SK-N-SH (cell line): ENCODE measurements around the gene CTXND1. TPM values are rescaled to one million over a fixed set of nuclear protein-coding genes. Genes with fewer than 3 reads are reported as not detected.

Experiments used
- CTCF ChIA-PET: fragments of 300-600, 350-600 bp; formaldehyde crosslinking; extraction: SDS; loops from one replicate; lab custom pipeline; 2021; lab: Yijun Ruan, JAX
- POLR2A ChIA-PET: fragments of 350-600 bp; sonication (Branson Sonifier 250); formaldehyde crosslinking; extraction: SDS; loops from one replicate; lab custom pipeline; 2020; ENCODE audit warnings: antibody characterized with exemption, inconsistent platforms; lab: Yijun Ruan, JAX
- DNase-seq: peaks from one replicate; pipeline ENCODE4 v3.0.0; 2012
- H2AFZ ChIP-seq: fragments of 200-600 bp; sonication (generic); 2 replicates; pipeline ENCODE4 v1.8.1; 2016; ENCODE audit warnings: antibody characterized with exemption, mild to moderate bottlenecking, low read depth
- H3F3A ChIP-seq: fragments of 200-600 bp; sonication (generic); replicated peaks from 2 replicates; pipeline ENCODE3; 2016; ENCODE audit warnings: antibody characterized with exemption, mild to moderate bottlenecking; ENCODE audit not compliant: insufficient read depth
- H3K27ac ChIP-seq, 2 experiments: fragments of 200-500 bp in 1 of 2; fragments of 200-600 bp in 1 of 2; sonication (Bioruptor generic) in 1 of 2; sonication (generic), shearing (Covaris generic) in 1 of 2; 2 replicates each; pipeline versions ENCODE4 v1.5.1 to v1.6.1; 2014 to 2016; ENCODE audit warnings: low read depth in 2 of 2, inconsistent platforms in 1 of 2, low read length in 1 of 2, mild to moderate bottlenecking in 1 of 2, mixed read lengths in 1 of 2
- H3K27me3 ChIP-seq: fragments of 200-600 bp; sonication (generic), shearing (Covaris generic); 2 replicates; pipeline ENCODE4 v1.6.1; 2016; ENCODE audit warnings: mixed run types; ENCODE audit not compliant: insufficient read depth
- H3K36me3 ChIP-seq, 2 experiments: fragments of 200-500 bp in 1 of 2; fragments of 200-600 bp in 1 of 2; sonication (Bioruptor generic) in 1 of 2; sonication (generic) in 1 of 2; replicated peaks in 1 of 2; 2 replicates each; pipeline versions ENCODE3 to v1.5.1; 2014 to 2016; ENCODE audit warnings: low read length in 1 of 2, mild to moderate bottlenecking in 1 of 2; ENCODE audit not compliant: insufficient read depth in 2 of 2, control insufficient read depth in 1 of 2
- H3K4me1 ChIP-seq, 2 experiments: fragments of 200-500 bp in 1 of 2; fragments of 200-600 bp in 1 of 2; sonication (Bioruptor generic) in 1 of 2; sonication (generic), shearing (Covaris generic) in 1 of 2; 2 replicates each; pipeline versions ENCODE4 v1.5.1 to v1.6.1; 2014 to 2016; ENCODE audit warnings: low read depth in 1 of 2, low read length in 1 of 2, mixed run types in 1 of 2; ENCODE audit not compliant: insufficient read depth in 2 of 2, control insufficient read depth in 1 of 2
- H3K4me2 ChIP-seq: fragments of 200-600 bp; sonication (generic), shearing (Covaris generic); 2 replicates; pipeline ENCODE4 v1.6.1; 2017; ENCODE audit warnings: mixed run types
- H3K4me3 ChIP-seq, 2 experiments: fragments of 200-500 bp in 1 of 2; fragments of 200-600 bp in 1 of 2; sonication (Bioruptor generic) in 1 of 2; sonication (generic), shearing (Covaris generic) in 1 of 2; 2 replicates each; pipeline versions ENCODE4 v1.5.1 to v1.8.1; 2014 to 2016; ENCODE audit warnings: low read depth in 2 of 2, inconsistent platforms in 1 of 2, low read length in 1 of 2, mild to moderate bottlenecking in 1 of 2, mixed read lengths in 1 of 2, moderate library complexity in 1 of 2
- H3K79me2 ChIP-seq: fragments of 200-600 bp; sonication (generic); 2 replicates; pipeline ENCODE4 v1.8.1; 2017; ENCODE audit warnings: mild to moderate bottlenecking; ENCODE audit not compliant: insufficient read depth
- H3K9ac ChIP-seq: fragments of 200-600 bp; sonication (generic); 2 replicates; pipeline ENCODE4 v1.6.1; 2017; ENCODE audit warnings: mixed run types
- H3K9me2 ChIP-seq: fragments of 200-600 bp; sonication (generic); 2 replicates; pipeline ENCODE4 v1.6.1; 2017; ENCODE audit warnings: mixed run types
- H3K9me3 ChIP-seq: fragments of 200-600 bp; sonication (generic); 2 replicates; pipeline ENCODE4 v1.6.1; 2017; ENCODE audit warnings: mixed run types, mild to moderate bottlenecking, moderate library complexity
- H4K20me1 ChIP-seq: fragments of 200-600 bp; sonication (generic); 2 replicates; pipeline ENCODE4 v1.6.1; 2017; ENCODE audit warnings: mild to moderate bottlenecking, mixed run types; ENCODE audit not compliant: insufficient read depth
- EP300 ChIP-seq, 2 experiments: IDR thresholded peaks; 2 replicates each; pipeline versions ENCODE4 v1.4.0 to v1.6.1; 2012; ENCODE audit warnings: borderline replicate concordance in 1 of 2, low read depth in 1 of 2, low read length in 1 of 2
- EZH2phosphoT487 ChIP-seq: fragments of 200-600 bp; sonication (generic); IDR thresholded peaks from 2 replicates; pipeline ENCODE4 v1.6.1; 2017; ENCODE audit warnings: low read depth, mixed run types, mild to moderate bottlenecking, antibody characterized with exemption, moderate library complexity, borderline replicate concordance
- FOXM1 ChIP-seq: IDR thresholded peaks from 2 replicates; pipeline ENCODE4 v1.4.0; 2012; ENCODE audit warnings: low read depth, mild to moderate bottlenecking
- GABPA ChIP-seq: IDR thresholded peaks from 2 replicates; pipeline ENCODE4 v1.4.0; 2012; ENCODE audit warnings: low read depth, mild to moderate bottlenecking
- GATA2 ChIP-seq: sonication (generic); formaldehyde crosslinking; IDR thresholded peaks from 2 replicates; pipeline ENCODE4 v1.5.0; 2020; ENCODE audit warnings: mild to moderate bottlenecking, missing genetic modification reagents
- JUND ChIP-seq: IDR thresholded peaks from 2 replicates; pipeline ENCODE4 v1.4.0; 2012
- MEF2A ChIP-seq: IDR thresholded peaks from 2 replicates; pipeline ENCODE4 v1.4.0; 2012; ENCODE audit warnings: low read depth, borderline replicate concordance
- MXI1 ChIP-seq: IDR thresholded peaks from 2 replicates; pipeline ENCODE4 v1.6.1; 2012; ENCODE audit warnings: mild to moderate bottlenecking, low read depth, low read length, improper control_type of control experiment
- NFIC ChIP-seq: IDR thresholded peaks from 2 replicates; pipeline ENCODE4 v1.4.0; 2012; ENCODE audit warnings: borderline replicate concordance
- POLR2AphosphoS5 ChIP-seq: IDR thresholded peaks from 2 replicates; pipeline ENCODE4 v1.6.1; 2012; ENCODE audit warnings: low read depth, low read length
- RAD21 ChIP-seq: IDR thresholded peaks from 2 replicates; pipeline ENCODE4 v1.6.1; 2012; ENCODE audit warnings: mild to moderate bottlenecking, low read length
- RCOR1 ChIP-seq: fragments of 150-350 bp; IDR thresholded peaks from 2 replicates; pipeline ENCODE4 v1.6.1; 2017; ENCODE audit warnings: antibody characterized with exemption, low read length
- RFX5 ChIP-seq: IDR thresholded peaks from 2 replicates; pipeline ENCODE4 v1.6.1; 2012; ENCODE audit warnings: mild to moderate bottlenecking, improper control_type of control experiment, low read length
- SIN3A ChIP-seq: IDR thresholded peaks from 2 replicates; pipeline ENCODE4 v1.6.1; 2012; ENCODE audit warnings: low read depth, mild to moderate bottlenecking, low read length, moderate library complexity, borderline replicate concordance
- SMC3 ChIP-seq: IDR thresholded peaks from 2 replicates; pipeline ENCODE4 v1.6.1; 2012; ENCODE audit warnings: low read depth, low read length, improper control_type of control experiment
- WGBS: methylation state at CpG from one replicate; pipeline ENCODE4 v1.1.6; 2017; ENCODE audit warnings: low lambda C conversion rate; 5-methylcytosine and 5-hydroxymethylcytosine counted together
- polyA plus RNA-seq, 3 experiments: library from polyadenylated mRNA; depleted of rRNA; stranded (reverse); fragments of >200 nt; gene quantifications; 2 replicates each; pipeline ENCODE4 v1.2.3, GENCODE V29; 2012
- TF ChIP-seq, protein P1 (sequence below): fragments of 150-350 bp; IDR thresholded peaks from 2 replicates; pipeline ENCODE4 v1.6.1; 2016; ENCODE audit warnings: mild to moderate bottlenecking, low read depth, low read length
- TF ChIP-seq, protein P2 (sequence below): IDR thresholded peaks from 2 replicates; pipeline ENCODE4 v1.4.0; 2012; ENCODE audit warnings: low read depth
- TF ChIP-seq, protein P3 (sequence below): IDR thresholded peaks from 2 replicates; pipeline ENCODE4 v1.6.1; 2012; ENCODE audit warnings: mild to moderate bottlenecking, low read depth, low read length, moderate library complexity
- TF ChIP-seq, protein P4 (sequence below): fragments of 150-350 bp; IDR thresholded peaks from 2 replicates; pipeline ENCODE4 v1.6.1; 2017; ENCODE audit warnings: antibody characterized with exemption, low read length, low read depth, borderline replicate concordance

Gene CTXND1
- polyA plus RNA-seq, 1 of the 3 experiments (the other 2 are of a cell fraction), result not detected

DNA sequence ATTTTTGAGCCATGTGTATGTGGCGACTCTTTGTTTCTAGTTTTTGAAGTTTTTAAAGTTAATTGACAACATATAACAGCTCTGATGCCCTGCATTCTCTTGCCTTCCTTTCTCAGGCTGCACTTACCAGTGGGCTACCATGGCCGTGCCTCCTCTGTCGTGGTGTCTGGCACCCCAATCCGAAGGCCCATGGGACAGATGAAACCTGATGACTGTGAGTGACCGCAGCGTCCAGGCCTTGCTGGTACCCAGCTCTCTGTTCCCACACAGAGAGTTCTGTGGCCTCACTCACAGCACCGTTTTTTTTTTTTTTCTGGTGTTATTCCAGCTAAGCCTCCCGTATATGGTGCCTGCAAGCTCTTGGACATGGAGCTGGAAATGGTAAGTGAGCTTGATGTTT, 84.1 kb downstream of the CTXND1 start:
- H3K79me2 ChIP-seq, result no peaks in the 10 kb centered on the region
- no peaks in the 10 kb centered on the region for H3K27me3 ChIP-seq
- no peak for DNase-seq
- H3K4me1 ChIP-seq, result no peaks in the 10 kb centered on the region
- no peak overlapping the region for H3K4me2 ChIP-seq
- no peaks in the 10 kb centered on the region for H3K9me3 ChIP-seq
- no peaks in the 10 kb centered on the region for H4K20me1 ChIP-seq
- H3K36me3 ChIP-seq, result peaks cover 8 to 15% of the 10 kb centered on the region in 2 experiments
- 90% methylated on average over 8 of the region's 8 CpGs for WGBS
- H2AFZ ChIP-seq, result no peak overlapping the region
- POLR2A ChIA-PET, result no interaction called here
- no peaks in the 10 kb centered on the region for H3F3A ChIP-seq
- H3K4me3 ChIP-seq, result no peak overlapping the region
- no peak overlapping the region for H3K9ac ChIP-seq
- TF ChIP-seq MXI1 (no peak), RFX5 (no peak), GATA2 (no peak), EP300 (IDR thresholded peaks at IDR 0.05; ENCODE audit: borderline replicate concordance in 1 of 2, low read depth in 1 of 2, low read length in 1 of 2) (no peak), MEF2A (no peak), GABPA (no peak)
- TF ChIP-seq, protein P1, sequence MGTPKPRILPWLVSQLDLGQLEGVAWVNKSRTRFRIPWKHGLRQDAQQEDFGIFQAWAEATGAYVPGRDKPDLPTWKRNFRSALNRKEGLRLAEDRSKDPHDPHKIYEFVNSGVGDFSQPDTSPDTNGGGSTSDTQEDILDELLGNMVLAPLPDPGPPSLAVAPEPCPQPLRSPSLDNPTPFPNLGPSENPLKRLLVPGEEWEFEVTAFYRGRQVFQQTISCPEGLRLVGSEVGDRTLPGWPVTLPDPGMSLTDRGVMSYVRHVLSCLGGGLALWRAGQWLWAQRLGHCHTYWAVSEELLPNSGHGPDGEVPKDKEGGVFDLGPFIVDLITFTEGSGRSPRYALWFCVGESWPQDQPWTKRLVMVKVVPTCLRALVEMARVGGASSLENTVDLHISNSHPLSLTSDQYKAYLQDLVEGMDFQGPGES, result no peak
- TF ChIP-seq, protein P2, sequence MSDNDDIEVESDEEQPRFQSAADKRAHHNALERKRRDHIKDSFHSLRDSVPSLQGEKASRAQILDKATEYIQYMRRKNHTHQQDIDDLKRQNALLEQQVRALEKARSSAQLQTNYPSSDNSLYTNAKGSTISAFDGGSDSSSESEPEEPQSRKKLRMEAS, result no peak
- no peak overlapping the region for H3K27ac ChIP-seq
- no peaks in the 10 kb centered on the region for H3K9me2 ChIP-seq
- CTCF ChIA-PET, result interaction anchor here (1.0 kb wide), 1 partner anchor 81 kb away, joined by 3 read pairs; no protein-coding TSS in a partner anchor

DNA sequence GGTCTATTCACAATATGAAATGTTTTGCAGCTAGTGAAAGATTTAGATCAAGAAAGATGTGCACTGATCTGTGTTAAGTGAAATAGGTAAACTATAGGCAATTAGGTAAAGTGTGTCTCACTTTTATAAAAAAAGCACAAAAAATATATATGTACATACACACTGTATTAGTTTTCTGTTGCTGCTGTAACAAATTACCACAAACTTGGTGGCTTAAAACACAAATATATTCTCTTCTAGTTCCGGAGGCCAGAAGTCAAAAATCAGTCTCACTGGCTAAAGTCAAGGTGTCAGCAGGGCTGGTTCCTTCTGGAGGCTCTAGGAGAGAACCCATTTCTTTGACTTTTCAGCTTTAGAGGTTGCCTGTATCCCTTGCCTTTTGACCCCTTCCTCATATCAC, 88.1 kb downstream of the CTXND1 start:
- CTCF ChIA-PET, result interaction anchor here (0.7 kb wide), 1 partner anchor 12 kb away, joined by 3 read pairs; no protein-coding TSS in a partner anchor
- whole genome bisulfite sequencing, result 82% methylated on average over 1 of the region's 1 CpG
- H3K4me1 ChIP-seq, result no peaks in the 10 kb centered on the region; a peak in 1 of 4 replicates
- no peaks in the 10 kb centered on the region for H3K27me3 ChIP-seq
- no peaks in the 10 kb centered on the region for H3K79me2 ChIP-seq
- H3K4me2 ChIP-seq, result no peak overlapping the region
- H3K9me2 ChIP-seq, result no peaks in the 10 kb centered on the region
- H4K20me1 ChIP-seq, result no peaks in the 10 kb centered on the region
- no peak overlapping the region for H3K9ac ChIP-seq
- TF ChIP-seq JUND (no peak), FOXM1 (no peak), POLR2AphosphoS5 (no peak), SIN3A (no peak), NFIC (no peak), RCOR1 (no peak), EZH2phosphoT487 (no peak), SMC3 (no peak), RAD21 (no peak)
- TF ChIP-seq, protein P3, sequence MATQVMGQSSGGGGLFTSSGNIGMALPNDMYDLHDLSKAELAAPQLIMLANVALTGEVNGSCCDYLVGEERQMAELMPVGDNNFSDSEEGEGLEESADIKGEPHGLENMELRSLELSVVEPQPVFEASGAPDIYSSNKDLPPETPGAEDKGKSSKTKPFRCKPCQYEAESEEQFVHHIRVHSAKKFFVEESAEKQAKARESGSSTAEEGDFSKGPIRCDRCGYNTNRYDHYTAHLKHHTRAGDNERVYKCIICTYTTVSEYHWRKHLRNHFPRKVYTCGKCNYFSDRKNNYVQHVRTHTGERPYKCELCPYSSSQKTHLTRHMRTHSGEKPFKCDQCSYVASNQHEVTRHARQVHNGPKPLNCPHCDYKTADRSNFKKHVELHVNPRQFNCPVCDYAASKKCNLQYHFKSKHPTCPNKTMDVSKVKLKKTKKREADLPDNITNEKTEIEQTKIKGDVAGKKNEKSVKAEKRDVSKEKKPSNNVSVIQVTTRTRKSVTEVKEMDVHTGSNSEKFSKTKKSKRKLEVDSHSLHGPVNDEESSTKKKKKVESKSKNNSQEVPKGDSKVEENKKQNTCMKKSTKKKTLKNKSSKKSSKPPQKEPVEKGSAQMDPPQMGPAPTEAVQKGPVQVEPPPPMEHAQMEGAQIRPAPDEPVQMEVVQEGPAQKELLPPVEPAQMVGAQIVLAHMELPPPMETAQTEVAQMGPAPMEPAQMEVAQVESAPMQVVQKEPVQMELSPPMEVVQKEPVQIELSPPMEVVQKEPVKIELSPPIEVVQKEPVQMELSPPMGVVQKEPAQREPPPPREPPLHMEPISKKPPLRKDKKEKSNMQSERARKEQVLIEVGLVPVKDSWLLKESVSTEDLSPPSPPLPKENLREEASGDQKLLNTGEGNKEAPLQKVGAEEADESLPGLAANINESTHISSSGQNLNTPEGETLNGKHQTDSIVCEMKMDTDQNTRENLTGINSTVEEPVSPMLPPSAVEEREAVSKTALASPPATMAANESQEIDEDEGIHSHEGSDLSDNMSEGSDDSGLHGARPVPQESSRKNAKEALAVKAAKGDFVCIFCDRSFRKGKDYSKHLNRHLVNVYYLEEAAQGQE, result no peak
- TF ChIP-seq, protein P4, sequence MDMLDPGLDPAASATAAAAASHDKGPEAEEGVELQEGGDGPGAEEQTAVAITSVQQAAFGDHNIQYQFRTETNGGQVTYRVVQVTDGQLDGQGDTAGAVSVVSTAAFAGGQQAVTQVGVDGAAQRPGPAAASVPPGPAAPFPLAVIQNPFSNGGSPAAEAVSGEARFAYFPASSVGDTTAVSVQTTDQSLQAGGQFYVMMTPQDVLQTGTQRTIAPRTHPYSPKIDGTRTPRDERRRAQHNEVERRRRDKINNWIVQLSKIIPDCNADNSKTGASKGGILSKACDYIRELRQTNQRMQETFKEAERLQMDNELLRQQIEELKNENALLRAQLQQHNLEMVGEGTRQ, result no peak
- H3K4me3 ChIP-seq, result no peak overlapping the region
- POLR2A ChIA-PET, result no interaction called here
- DNase-seq, result no peak
- H3K27ac ChIP-seq, result no peak overlapping the region
- H2AFZ ChIP-seq, result no peak overlapping the region
- H3K36me3 ChIP-seq, result peaks cover 19 to 30% of the 10 kb centered on the region in 2 experiments
- H3F3A ChIP-seq, result no peaks in the 10 kb centered on the region
- no peaks in the 10 kb centered on the region for H3K9me3 ChIP-seq
